ENCODE measurements around the gene OXTR.

- TF ChIP-seq POLR2A (IDR thresholded peaks at IDR 0.05), result no peak
- TF ChIP-seq, protein P1, sequence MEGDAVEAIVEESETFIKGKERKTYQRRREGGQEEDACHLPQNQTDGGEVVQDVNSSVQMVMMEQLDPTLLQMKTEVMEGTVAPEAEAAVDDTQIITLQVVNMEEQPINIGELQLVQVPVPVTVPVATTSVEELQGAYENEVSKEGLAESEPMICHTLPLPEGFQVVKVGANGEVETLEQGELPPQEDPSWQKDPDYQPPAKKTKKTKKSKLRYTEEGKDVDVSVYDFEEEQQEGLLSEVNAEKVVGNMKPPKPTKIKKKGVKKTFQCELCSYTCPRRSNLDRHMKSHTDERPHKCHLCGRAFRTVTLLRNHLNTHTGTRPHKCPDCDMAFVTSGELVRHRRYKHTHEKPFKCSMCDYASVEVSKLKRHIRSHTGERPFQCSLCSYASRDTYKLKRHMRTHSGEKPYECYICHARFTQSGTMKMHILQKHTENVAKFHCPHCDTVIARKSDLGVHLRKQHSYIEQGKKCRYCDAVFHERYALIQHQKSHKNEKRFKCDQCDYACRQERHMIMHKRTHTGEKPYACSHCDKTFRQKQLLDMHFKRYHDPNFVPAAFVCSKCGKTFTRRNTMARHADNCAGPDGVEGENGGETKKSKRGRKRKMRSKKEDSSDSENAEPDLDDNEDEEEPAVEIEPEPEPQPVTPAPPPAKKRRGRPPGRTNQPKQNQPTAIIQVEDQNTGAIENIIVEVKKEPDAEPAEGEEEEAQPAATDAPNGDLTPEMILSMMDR (IDR thresholded peaks at IDR 0.05), result no peak
These were observed 55.3 kb downstream of the OXTR start for GRCh38 chr3:8713901-8714759.

All from tibial nerve (tissue), 3 donors.